Activated T-helper 9 cell treated with anti-CD3 and anti-CD28 coated beads, Interleukin-2, amount 50 U/mL, for 16 hours (primary cell): Measurements from ENCODE around the gene CNGA3.

ENCODE experiments used
- DNase-seq: peaks from one replicate; pipeline ENCODE4 v3.0.0-alpha.2; 2020; ENCODE audit warnings: low read depth

CNGA3 gene

GRCh38 chr2:98327776-98328175, 18.5 kb upstream of the CNGA3 start:
- DNase-seq, result no peak

DNA sequence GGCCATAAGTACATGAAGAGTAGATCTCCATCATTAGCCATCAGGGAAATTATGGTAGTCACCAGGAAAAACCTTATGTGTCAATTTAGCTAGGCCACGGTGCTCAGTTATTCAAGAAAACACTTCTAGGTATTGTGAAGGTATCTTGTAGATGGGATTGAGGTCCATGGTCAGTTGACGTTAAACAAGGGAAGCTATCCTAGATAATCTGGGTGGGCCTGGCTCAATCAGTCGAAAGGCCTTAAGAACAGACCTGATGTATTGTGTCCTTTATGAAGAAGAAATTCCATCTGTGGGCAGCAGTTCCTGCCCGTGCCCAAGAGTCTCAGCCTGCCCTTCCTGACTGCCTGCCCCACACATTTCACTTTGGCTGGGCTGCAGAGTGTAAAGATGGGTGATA, 16.7 kb upstream of the CNGA3 start:
- DNase-seq, result no peak

- DNase-seq, result no peak
Observed at GRCh38 chr2:98332989-98333388, 13.3 kb upstream of the CNGA3 start.

- DNase-seq, result no peak
Observed at GRCh38 chr2:98333922-98334321, 12.3 kb upstream of the CNGA3 start.

DNA sequence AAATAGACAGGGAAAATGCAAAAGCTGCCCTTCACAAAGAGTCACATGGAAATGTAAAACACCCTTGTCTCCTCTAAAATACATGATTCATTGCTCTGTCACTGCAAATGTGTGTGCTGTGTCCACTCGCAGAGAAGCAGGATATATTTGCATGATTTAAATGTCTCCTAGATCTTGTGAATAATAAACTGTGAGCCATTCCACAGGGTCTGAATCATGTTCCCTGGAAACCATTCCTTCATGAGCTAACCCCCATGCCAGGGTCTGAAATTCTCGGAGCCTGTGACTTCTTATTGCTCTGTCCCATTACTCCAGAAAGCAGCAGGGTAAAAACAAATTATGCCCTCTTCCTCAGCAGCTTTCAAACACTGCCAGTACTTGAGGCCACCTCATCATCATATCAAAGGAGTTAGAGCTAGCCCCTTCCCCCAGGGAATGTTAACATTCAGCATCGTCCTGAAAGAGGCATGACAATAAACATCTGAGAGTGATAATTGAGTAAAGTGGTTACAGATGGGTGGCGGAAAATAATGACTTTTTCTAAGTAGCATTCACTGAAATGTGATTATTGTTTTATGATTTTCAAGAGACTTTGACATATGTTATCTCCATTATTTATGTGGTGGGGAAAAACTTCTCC, 11.7 kb upstream of the CNGA3 start:
- DNase-seq, result no peak

DNA sequence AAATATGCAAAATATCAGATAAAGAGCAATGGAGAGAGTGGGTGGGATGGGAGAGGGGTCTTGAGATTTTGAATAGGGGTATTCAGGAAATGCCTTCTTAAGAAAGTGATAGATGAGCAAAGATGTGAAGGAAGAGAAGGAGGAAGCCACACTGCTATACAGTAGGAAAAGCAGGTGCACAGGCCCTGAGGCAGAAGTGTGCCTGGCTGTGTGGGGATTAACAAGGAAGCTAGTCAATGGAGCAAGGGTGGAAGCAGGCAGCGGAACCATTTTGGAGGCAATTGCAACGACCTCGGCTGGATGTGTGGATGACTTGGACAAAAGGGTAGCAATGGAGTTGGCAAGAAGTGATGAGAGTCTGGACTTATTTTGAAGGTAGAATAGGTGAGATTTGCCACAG, 11.0 kb upstream of the CNGA3 start:
- no peak for DNase-seq

DNA sequence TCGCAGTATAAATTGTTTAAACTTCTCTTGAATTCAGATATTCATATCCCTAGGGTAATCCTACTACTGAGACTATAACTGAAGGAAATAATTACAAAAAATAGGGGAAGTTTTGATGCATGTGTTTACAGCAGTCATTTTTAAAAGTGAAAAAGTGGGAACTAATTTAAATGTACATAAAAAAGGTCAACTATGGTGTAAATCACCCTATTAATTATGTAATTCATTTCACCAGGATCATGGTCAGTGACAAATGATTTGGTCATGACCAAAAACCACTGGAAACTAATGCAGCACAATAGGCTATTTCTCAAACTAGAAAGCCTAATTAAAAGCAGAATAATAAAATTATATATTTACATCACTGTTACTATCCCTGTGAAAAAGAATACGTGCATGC, 5.0 kb upstream of the CNGA3 start:
- no peak for DNase-seq

DNA sequence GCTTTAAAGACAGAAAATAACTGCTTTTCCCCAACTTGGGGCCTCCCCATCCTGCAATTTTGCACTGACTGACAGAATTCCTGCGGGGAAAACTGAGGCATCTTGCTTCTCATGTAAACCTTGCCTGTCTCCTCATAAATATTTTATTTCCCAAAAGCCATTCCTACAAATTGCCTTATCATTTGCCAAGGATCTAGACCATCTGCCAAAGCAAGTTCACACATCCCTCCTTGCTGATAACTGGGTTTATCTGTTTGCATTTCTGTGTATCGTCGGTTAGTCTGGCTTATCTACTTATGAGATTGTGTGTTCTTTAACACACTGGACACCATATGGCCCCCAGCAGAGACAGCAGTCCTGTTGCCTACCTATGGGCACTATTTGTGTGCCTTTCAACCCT, 3.0 kb upstream of the CNGA3 start:
- DNase-seq, result no peak

GRCh38 chr2:98347298-98348065, 1.2 kb downstream of the CNGA3 start:
- DNase-seq, result no peak

DNA sequence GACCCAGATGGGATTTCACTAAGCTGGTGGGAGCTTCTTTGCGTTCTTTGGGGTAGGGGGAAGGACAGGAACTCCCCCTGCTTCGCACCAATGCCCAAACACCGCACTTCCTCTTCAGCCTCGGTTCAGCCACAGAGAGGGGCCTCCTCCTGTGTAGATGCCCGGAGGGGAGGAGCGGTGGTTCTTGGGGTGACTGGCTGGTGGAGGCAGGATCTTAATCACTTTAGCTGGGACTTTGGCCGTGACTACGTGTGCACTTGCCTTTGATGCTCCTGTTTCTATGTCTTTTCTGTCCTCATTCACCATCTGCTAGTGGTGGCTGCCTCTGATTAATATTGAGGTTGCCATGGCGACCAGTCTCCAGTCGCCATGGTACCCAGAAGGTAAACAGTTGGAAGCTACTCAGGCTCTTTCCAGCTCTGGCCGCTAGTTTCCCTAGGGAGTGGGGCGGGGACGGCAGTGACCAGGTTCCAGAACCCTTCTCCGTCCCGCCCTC, 1.9 kb downstream of the CNGA3 start:
- DNase-seq, result no peak

DNA sequence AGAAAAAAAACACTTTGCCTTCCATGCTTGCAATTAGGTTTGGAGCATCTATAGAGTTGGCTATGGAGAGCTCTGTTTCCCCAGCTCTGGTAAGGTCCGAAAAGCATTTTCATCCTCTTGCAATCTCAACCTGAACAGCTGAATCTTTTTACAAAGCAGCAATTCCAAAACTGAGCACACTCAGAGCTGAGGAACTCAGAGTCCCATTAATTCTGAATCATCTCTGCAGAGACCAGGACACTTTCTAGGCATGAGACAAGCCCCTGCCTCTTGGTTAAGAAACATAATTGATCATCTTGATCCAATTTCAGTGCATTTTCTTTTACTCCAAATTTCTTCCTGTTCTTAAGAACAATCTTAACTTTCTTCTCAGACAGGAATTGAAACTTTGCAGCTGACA, 4.2 kb downstream of the CNGA3 start:
- no peak for DNase-seq

- DNase-seq, result no peak
Observed at GRCh38 chr2:98355881-98356280, 9.6 kb downstream of the CNGA3 start.

DNA sequence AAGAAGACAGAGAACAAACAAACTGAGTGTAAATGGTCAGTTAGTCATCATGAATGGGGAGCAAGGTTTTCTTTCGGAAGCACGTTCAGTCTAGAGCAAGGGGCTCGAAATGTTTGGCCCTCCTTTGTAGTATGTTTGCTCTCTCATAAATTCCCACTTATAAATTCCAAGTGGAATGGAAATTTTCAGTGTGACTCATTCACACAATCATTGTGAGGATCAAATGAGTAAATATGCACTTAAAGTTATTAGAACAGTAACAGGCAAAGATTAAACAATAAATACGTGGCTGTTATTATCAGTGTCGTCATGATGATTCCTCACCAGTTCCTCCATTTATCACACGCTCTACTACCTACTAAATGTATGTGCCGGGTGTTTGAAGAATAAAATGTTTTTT, 10.5 kb downstream of the CNGA3 start:
- DNase-seq, result no peak

DNA sequence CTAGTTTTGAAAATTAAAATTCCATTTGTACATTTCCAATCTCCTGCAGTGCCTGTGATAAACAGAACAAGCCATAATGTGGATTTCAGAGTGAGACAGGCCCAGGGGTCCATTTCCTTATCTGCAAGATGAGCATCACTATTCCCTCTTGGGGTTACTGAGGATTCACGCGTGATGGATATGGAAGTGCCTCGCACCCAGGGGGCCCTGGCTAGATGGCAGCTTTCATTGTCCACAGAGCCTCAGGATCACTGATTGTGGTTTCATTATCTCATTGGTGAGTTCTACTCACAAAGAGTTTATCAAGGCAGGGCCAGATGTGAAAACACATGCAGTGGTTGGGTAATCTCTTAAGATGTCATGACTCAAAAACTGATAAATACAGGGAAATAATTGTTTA, 11.6 kb downstream of the CNGA3 start:
- DNase-seq, result no peak

DNA sequence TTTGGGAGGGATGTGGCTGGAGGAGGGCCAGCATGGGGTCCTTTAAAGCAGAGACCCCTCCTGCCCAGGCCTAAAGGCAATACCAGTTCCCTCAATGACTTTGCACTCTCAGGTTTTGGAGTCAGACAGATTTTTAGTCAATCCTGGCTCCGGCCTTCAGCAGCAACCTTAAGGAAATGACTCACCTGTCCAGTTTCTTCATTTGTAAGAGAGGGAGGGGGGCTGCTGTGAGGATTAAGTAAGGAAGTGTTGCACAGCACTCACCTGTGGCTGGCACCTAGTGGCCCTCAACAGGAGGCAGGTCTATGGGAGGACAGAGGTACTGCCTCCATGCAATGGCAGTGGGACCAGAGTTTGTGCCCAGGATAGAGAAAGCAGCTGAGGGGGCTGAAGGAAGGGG, 13.7 kb downstream of the CNGA3 start:
- no peak for DNase-seq

GRCh38 chr2:98367721-98368120, 21.5 kb downstream of the CNGA3 start:
- DNase-seq, result no peak

DNA sequence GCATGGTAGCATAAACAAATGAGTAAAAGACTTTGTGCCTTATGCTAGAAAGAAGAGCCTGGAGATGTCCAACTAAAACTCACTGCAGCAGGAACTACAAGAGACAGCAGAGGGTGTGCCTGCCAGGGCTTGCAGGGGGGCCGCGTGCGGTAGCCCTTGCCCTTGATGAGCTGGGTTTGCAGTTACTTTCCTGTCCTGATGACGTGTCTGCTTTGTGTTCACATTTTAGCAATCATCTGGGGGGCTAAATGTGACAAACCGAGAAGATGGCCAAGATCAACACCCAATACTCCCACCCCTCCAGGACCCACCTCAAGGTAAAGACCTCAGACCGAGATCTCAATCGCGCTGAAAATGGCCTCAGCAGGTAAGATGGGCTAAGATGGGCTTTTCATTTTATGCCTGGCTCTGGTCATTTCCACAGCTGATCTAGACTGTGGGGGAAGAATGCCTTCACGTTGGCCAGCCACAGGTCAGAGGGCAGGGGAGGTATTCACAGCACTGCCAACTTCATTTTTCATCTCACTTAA, 23.5 kb downstream of the CNGA3 start:
- no peak for DNase-seq

DNA sequence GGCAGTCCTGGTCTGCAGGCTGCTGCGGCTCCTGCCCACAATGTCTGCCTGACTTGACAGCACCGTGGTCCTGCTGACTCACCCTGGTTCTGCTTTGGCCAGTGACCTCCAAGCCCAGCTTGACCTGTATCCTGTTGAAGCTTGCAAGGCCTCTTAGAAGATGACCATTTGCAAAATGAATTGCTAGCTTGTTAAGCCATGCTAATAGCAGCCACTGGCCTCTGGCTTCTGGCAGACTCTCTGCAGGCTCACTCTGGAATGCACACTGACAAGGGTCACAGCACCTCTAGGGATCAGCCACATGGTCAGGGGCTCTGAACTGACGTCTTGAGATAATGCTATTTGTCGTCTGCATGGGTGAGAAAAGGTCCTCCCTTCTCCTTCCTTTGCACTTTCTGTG, 25.9 kb downstream of the CNGA3 start:
- DNase-seq, result no peak

GRCh38 chr2:98372579-98372978, 26.3 kb downstream of the CNGA3 start:
- no peak for DNase-seq

DNA sequence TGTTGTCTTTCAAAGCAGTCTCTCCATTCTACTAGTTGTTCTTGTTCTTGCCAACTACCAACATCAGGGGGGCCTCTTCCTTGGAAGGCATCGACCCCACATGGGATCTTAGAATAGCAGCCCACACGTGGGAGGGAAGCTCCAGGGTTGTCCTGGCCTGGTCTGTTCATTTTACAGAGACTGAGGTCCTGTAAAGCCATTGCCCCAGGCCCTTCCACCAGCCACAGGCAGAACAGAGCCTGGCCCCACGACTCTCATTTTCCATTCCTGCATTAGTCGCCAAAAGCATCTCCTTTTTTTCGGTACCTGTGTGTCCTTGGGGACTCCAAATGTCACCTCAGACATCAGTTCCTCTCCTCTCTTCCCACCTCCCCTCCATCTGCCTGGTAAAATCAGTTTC, 28.0 kb downstream of the CNGA3 start:
- DNase-seq, result no peak

DNA sequence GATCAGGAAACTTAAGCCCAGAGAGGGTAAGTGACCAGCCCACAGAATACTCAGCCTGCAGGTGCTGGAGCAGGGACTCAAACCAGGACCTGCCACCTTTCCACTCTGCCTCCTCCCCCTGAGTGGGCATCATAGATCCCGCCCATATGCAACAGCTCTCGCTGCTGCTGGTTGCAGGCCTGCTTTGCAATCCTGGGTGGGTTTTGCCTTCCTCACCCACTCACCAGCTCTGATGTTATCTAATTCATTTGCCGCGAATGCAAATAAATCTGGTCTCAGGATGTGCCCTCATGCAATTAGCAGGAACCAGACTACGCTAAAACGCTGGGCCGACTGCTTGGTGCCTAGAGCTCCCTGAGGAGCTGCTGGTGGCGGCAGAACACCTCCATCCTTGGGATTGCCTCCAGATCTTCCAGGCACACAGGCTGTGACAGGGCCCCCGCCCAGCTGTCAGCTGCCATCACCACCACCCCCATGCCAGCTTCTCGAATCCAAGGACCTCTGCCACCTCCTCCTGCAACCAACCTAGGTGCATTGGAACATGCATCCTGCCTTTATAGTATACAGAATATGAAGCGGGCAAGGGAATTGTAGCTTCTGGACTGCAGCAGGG, 28.8 kb downstream of the CNGA3 start:
- no peak for DNase-seq

DNA sequence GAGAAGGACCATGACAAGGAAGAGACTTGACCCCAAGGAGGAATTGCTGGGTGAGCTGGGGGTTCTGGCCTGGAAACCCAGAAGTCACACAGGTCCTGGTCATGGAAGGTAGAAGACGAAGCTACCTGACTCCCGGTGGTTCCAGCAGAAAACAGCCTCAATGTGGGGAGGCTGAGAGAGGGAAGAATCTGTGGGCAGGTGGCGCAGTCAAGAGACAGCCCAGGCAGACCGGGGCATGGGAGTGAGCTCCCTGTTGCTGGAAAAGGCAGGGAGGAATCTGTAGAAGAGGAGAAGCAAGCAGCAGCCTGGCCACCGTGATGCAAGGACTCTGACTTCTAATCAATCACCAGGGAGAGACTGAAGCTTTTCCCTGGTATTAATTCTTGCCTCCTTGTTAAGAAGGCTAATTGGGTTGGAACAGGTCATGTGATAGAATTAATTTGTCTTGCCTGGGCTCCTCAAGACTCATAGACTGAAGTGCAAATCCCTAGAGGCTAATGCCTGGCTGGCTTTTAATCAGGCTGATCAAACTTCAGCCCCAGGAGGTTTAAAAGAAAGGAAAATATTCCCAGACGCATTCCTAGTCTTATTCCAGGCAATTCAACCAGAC, 30.1 kb downstream of the CNGA3 start:
- DNase-seq, result no peak

DNA sequence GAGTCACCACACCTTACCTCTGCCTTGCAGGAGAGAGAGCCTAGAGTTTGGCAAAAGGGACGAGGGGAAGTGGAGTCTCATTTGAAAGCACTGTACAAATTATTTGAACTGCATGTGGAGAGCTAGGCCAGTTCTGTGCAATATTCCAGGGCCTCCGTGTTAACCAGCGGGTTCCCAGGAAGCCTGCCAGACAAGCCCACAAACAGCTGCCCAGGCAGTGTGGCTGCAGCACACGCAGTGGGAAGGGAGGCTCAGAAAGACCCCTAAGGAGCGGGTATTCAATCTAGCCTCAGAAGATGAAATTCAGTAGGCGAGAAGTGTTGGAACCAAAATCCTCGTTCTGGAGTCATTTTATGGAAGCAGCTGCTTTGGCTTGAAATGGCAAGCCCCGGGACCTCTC, 30.7 kb downstream of the CNGA3 start:
- no peak for DNase-seq
